Stimulated activated CD4-positive, alpha-beta T cell treated with anti-CD3 and anti-CD28 coated beads, Interleukin-1b, Interleukin-23, amount 100 ng/mL, for 4 hours (primary cell): Measurements from ENCODE around the gene C3orf52.

Experiments used
- DNase-seq, 2 donors: peaks; one replicate each; pipeline ENCODE4 v3.0.0-alpha.2; 2020; ENCODE audit warnings: low read depth in 2 of 2

C3orf52 gene

DNA sequence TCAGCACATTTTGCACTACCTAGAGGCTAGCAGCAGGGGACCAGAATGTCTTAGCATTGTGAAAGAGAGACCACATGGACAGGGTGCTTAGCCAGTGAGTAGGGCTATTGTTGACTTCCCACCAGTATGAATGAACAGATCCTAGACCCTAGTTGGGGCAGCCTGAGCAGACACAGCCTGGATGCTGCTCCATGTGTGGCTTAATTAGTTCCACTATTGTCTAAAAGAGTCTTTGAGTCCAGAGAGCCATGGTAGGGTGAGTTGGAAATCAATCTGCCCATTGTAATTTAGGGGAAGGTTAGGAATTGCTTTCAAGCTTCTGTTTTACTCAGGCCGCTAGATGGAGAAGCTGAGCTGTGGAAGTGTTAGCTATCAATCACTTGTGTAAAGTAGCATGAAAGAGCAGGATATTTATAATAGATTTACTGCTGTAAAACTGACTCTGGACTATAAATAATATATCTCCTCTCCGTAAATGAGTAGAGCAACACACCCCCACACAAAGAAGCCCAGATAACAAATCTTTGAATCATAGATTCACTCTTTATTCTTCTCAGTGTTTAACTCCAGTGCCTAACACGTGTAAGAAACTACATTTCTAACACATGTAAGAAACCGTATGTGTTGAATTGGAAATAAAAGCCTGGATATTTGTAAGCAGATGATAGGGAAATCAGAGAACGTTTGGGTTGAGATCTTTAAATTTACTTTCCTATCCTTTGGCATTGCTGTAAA lies 50.9 kb downstream of the C3orf52 start:
- DNase-seq = peak in 1 of 2 donors; percentile 24

DNA sequence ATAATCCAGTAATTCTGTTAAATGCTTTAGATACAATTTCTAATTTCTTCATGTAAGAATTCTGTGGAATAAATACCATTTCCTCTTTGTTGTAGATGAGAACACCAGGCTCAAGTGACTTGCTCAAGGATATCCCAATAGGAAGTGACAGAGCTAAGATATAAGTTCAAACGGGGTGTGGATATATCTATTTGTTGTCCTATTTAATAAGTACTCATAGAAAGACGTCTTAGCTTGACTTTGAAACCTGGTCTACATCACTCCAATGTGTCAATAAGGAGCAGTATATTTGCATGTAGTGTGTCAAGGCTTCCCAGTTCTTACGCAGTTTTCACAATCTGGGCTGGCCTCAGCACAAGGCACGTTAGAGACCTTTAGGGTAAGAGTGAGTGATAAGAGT lies 51.6 kb downstream of the C3orf52 start:
- DNase-seq = no peak

GRCh38 chr3:112138219-112138969 lies 52.2 kb downstream of the C3orf52 start:
- DNase-seq = no peak

DNA sequence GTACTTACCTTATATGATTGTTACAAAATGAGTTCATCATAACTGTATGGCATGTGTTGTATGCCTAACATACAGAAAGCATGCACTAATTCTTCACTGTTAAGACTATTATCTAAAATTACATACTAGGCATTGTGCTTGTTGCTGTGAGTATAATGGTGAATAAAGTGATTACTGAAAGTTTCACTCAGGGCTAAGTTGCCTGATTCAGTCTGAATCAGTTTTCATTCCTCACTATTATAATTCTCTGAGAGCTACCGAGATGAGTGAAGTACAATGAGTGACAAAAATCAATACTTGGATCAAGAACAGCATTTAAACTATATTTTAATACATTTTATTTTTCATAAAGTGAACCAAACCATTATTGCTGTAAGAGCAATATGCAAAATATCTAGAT lies 54.4 kb downstream of the C3orf52 start:
- no peak for DNase-seq

- no peak for DNase-seq
Observed at GRCh38 chr3:112141293-112141692, 55.1 kb downstream of the C3orf52 start.

GRCh38 chr3:112143251-112143650 lies 57.1 kb downstream of the C3orf52 start:
- no peak for DNase-seq

GRCh38 chr3:112143689-112144088 lies 57.5 kb downstream of the C3orf52 start:
- no peak for DNase-seq

DNA sequence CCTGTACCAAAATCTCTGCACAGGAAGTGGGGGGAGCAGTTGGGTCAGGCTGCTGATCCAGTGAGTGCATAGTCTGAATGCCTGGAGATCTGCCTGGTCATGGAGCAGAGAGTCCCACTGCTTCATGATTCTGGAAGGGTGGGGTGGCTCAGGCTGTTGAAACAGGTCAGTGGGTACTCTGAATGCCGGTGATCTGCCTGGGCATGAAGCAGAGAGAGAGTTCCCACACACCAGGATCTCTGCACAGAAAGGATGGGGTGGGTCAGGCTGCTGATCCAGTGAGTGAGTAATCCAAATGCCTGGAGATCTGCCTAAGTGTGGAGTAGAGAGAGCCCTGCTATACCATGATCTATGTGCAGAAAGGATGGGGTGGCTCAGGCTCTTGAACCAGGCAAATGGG lies 62.9 kb downstream of the C3orf52 start:
- DNase-seq = no peak

DNA sequence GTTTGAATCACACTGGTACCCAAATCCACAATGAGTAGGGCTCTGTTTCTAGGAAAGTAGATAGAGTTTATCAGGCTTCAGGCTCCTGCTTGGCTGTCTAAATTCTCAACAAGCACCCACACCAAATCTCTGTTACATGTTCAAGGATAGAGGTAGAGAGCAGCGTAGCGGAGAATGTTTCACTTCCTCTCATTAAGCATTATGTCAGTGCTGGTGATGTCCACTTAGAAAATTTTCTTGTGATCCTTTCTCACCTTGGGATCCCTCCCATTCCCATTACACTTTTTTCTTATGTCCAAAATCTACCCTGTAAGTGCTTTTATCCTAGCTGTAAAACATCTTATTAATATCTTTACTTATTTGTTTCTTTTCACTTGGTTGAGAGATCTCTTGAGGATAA lies 81.6 kb downstream of the C3orf52 start:
- DNase-seq = no peak
